ENCODE results near the gene TTC27. TPM values are rescaled to one million over a fixed set of nuclear protein-coding genes. Genes with fewer than 3 reads are reported as not detected.

The TTC27 gene
- total RNA-seq, 2 donors from 2014 or later = 16.4 to 20.3 TPM

DNA sequence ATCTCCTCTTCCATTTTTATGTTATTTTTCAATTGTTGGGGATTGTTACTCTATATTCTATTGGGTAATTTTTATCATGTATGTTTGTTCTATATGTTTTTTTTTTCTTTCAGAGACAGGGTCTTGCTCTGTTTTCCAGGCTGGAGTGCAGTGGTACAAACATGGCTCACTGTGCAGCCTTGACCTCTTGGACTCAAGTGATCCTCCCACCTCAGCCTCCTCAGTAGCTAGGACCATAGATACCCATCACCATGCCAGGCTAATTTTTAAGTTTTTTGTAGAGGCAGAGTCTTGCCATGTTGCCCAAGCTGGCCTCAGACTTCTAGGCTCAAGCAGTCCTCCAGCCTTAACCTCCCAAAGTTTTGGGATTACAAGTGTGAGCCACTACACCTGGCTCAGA is 88.7 kb downstream of the TTC27 start:
- Mint-ChIP-seq H3K27ac (no peak overlapping the region), H3K4me3 (no peak overlapping the region)
- no peak overlapping the region for H3K27ac ChIP-seq (ENCODE audit: low read depth, low read length)

DNA sequence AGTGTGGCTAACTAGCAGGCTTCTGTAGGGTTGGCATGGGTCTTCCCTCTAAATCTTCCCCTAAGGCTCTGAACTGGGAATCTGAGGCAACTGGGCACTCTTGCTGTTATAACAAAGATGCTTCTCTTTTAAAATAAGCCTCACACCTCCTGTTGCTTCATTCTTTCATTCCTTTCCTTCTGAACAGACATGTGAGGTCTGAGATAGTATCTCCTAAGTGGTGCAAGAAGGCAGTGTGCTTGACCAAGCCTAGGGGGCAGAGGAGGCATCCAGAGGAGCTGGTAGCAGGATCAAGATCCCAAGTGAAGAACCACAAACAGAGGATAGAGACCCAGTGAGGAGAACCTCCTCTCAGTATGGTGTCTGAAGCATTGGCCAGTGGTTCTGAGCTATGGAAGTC is 90.9 kb downstream of the TTC27 start:
- H3K27ac Mint-ChIP-seq = no peak overlapping the region

More for the DNA sequence above, 88.7 kb downstream of the TTC27 start:
- DNase-seq = no peak
- H3K27me3 ChIP-seq (ENCODE audit: control insufficient read depth, insufficient read depth, low read length, poor library complexity, severe bottlenecking) = no peaks in the 10 kb centered on the region
- H3K9ac ChIP-seq (ENCODE audit: extremely low read depth, low read length, poor library complexity, severe bottlenecking) = no peak overlapping the region
- no peak overlapping the region for H3K4me3 ChIP-seq (ENCODE audit: low read length)
- peaks cover 9% of the 10 kb centered on the region for H3K4me1 ChIP-seq (ENCODE audit: control insufficient read depth, insufficient read depth, low read length)
- Mint-ChIP-seq H3K9me3 (no peaks in the 10 kb centered on the region), H3K27me3 (ENCODE audit: insufficient read depth) (no peaks in the 10 kb centered on the region), H3K36me3 (ENCODE audit: low read depth) (peaks cover 16% of the 10 kb centered on the region), H3K4me1 (peaks cover 5% of the 10 kb centered on the region)
- no peaks in the 10 kb centered on the region for H3K36me3 ChIP-seq (ENCODE audit: control insufficient read depth, insufficient read depth, low read length)
- no peaks in the 10 kb centered on the region for H3K9me3 ChIP-seq (ENCODE audit: control insufficient read depth, low read length)
- TF ChIP-seq, protein P1, sequence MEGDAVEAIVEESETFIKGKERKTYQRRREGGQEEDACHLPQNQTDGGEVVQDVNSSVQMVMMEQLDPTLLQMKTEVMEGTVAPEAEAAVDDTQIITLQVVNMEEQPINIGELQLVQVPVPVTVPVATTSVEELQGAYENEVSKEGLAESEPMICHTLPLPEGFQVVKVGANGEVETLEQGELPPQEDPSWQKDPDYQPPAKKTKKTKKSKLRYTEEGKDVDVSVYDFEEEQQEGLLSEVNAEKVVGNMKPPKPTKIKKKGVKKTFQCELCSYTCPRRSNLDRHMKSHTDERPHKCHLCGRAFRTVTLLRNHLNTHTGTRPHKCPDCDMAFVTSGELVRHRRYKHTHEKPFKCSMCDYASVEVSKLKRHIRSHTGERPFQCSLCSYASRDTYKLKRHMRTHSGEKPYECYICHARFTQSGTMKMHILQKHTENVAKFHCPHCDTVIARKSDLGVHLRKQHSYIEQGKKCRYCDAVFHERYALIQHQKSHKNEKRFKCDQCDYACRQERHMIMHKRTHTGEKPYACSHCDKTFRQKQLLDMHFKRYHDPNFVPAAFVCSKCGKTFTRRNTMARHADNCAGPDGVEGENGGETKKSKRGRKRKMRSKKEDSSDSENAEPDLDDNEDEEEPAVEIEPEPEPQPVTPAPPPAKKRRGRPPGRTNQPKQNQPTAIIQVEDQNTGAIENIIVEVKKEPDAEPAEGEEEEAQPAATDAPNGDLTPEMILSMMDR (conservative IDR thresholded peaks at IDR 0.05) = no peak

DNA sequence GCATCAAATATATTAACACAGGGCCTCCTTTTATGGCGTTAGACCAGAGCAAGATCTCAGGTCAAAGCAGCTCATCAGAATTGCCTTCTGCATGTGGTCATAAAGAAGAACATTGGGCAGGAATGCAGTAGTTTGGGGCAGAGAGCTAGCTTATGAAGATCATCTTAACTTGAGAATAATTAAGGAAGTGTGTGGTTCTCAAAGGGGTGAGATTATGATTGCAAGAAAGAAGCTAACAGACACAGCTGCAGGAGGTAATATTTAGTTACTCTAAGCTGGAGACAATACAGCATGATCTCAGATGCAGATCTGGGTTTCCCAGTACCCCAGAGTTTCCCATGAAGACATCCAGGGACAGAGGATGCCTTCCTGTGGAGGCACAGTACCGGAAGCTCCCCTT is 91.6 kb downstream of the TTC27 start:
- Histone ChIP-seq H3K36me3 (ENCODE audit: control insufficient read depth, insufficient read depth, low read length) (no peaks in the 10 kb centered on the region), H3K4me3 (ENCODE audit: low read length) (no peak overlapping the region), H3K27ac (ENCODE audit: low read depth, low read length) (no peak overlapping the region), H3K9ac (ENCODE audit: extremely low read depth, low read length, poor library complexity, severe bottlenecking) (no peak overlapping the region), H3K9me3 (ENCODE audit: control insufficient read depth, low read length) (no peaks in the 10 kb centered on the region), H3K27me3 (ENCODE audit: control insufficient read depth, insufficient read depth, low read length, poor library complexity, severe bottlenecking) (no peaks in the 10 kb centered on the region), H3K4me1 (ENCODE audit: control insufficient read depth, insufficient read depth, low read length) (peaks cover 9% of the 10 kb centered on the region)
- TF ChIP-seq, protein P1 (conservative IDR thresholded peaks at IDR 0.05) = no peak
- Mint-ChIP-seq H3K36me3 (ENCODE audit: low read depth) (peaks cover 6% of the 10 kb centered on the region), H3K27me3 (ENCODE audit: insufficient read depth) (no peaks in the 10 kb centered on the region), H3K27ac (no peak overlapping the region), H3K9me3 (no peaks in the 10 kb centered on the region), H3K4me1 (peaks cover 7% of the 10 kb centered on the region), H3K4me3 (no peak overlapping the region)
- WGBS, 2 experiments (ENCODE audit: insufficient coverage in 1 of 2, insufficient read length in 1 of 2) = 95 to 100% methylated on average over 1 to 2 of the region's 2 CpGs
- no peak for DNase-seq

More for the DNA sequence above, 90.9 kb downstream of the TTC27 start:
- DNase-seq = no peak
- Histone ChIP-seq H3K27me3 (ENCODE audit: control insufficient read depth, insufficient read depth, low read length, poor library complexity, severe bottlenecking) (no peaks in the 10 kb centered on the region), H3K9me3 (ENCODE audit: control insufficient read depth, low read length) (no peaks in the 10 kb centered on the region), H3K4me3 (ENCODE audit: low read length) (no peak overlapping the region), H3K9ac (ENCODE audit: extremely low read depth, low read length, poor library complexity, severe bottlenecking) (no peak overlapping the region), H3K27ac (ENCODE audit: low read depth, low read length) (no peak overlapping the region), H3K36me3 (ENCODE audit: control insufficient read depth, insufficient read depth, low read length) (no peaks in the 10 kb centered on the region), H3K4me1 (ENCODE audit: control insufficient read depth, insufficient read depth, low read length) (peaks cover 9% of the 10 kb centered on the region)
- Mint-ChIP-seq H3K36me3 (ENCODE audit: low read depth) (peaks cover 7% of the 10 kb centered on the region), H3K4me1 (peaks cover 7% of the 10 kb centered on the region), H3K4me3 (no peak overlapping the region), H3K9me3 (no peaks in the 10 kb centered on the region), H3K27me3 (ENCODE audit: insufficient read depth) (no peaks in the 10 kb centered on the region)
- TF ChIP-seq, protein P1 (conservative IDR thresholded peaks at IDR 0.05) = peak; percentile 49

Measured in endodermal cell (in vitro differentiated cells).